Loucy (cell line): Measurements from ENCODE around the gene ITGA2.
"Not testable (repeated sequence)": the region's sequence is repeated elsewhere in the genome, so short reads cannot be mapped to it uniquely, and the experiment has no call there.

Experiments used
- H2AFZ ChIP-seq: fragments of 200-600 bp; sonication (generic); 2 replicates; pipeline ENCODE4 v1.6.0; 2016; ENCODE audit warnings: antibody characterized with exemption, mild to moderate bottlenecking, low read length, moderate library complexity
- H3F3A ChIP-seq: fragments of 200-600 bp; 2 replicates; pipeline ENCODE4 v1.6.0; 2016; ENCODE audit warnings: antibody characterized with exemption, low read depth, mild to moderate bottlenecking
- H3K27me3 ChIP-seq: fragments of 200-600 bp; sonication (generic); 2 replicates; pipeline ENCODE4 v1.6.1; 2014; ENCODE audit warnings: low read length, mild to moderate bottlenecking; ENCODE audit not compliant: insufficient read depth, poor library complexity, severe bottlenecking
- H3K36me3 ChIP-seq: fragments of 200-600 bp; sonication (generic); 2 replicates; pipeline ENCODE4 v1.6.1; 2016; ENCODE audit warnings: low read length; ENCODE audit not compliant: insufficient read depth
- H3K4me1 ChIP-seq: fragments of 200-600 bp; sonication (generic); 2 replicates; pipeline ENCODE4 v1.5.1; 2014; ENCODE audit warnings: low read length, mild to moderate bottlenecking; ENCODE audit not compliant: insufficient read depth, poor library complexity, severe bottlenecking
- H3K4me2 ChIP-seq: fragments of 200-600 bp; sonication (generic); 2 replicates; pipeline ENCODE4 v1.6.0; 2014; ENCODE audit warnings: antibody characterized with exemption, low read length, low read depth, mild to moderate bottlenecking; ENCODE audit not compliant: poor library complexity, severe bottlenecking
- H3K4me3 ChIP-seq: fragments of 200-600 bp; sonication (generic); 2 replicates; pipeline ENCODE4 v1.5.1; 2014; ENCODE audit warnings: low read length, mild to moderate bottlenecking, mixed read lengths; ENCODE audit not compliant: poor library complexity, severe bottlenecking
- H3K79me2 ChIP-seq: fragments of 200-600 bp; sonication (generic); 2 replicates; pipeline ENCODE4 v1.6.1; 2014; ENCODE audit warnings: low read length; ENCODE audit not compliant: insufficient read depth
- H3K9ac ChIP-seq: fragments of 200-600 bp; sonication (generic); 2 replicates; pipeline ENCODE4 v1.6.0; 2014; ENCODE audit warnings: mild to moderate bottlenecking, low read depth, low read length, moderate library complexity; ENCODE audit not compliant: poor library complexity, severe bottlenecking
- H3K9me2 ChIP-seq: fragments of 200-600 bp; sonication (generic); replicated peaks from 2 replicates; pipeline ENCODE4 v1.6.1; 2016; ENCODE audit warnings: low read depth, low read length, mixed read lengths
- H3K9me3 ChIP-seq: fragments of 200-600 bp; sonication (generic); 2 replicates; pipeline ENCODE4 v1.6.1; 2014; ENCODE audit warnings: mild to moderate bottlenecking, antibody characterized with exemption, low read length, low read depth; ENCODE audit not compliant: insufficient read depth
- H4K20me1 ChIP-seq: fragments of 200-600 bp; sonication (generic); 2 replicates; pipeline ENCODE4 v1.6.0; 2014; ENCODE audit warnings: antibody characterized with exemption, low read length, mild to moderate bottlenecking; ENCODE audit not compliant: insufficient read depth, poor library complexity, severe bottlenecking
- EZH2phosphoT487 ChIP-seq: fragments of 200-600 bp; IDR thresholded peaks from 2 replicates; pipeline ENCODE4 v1.6.1; 2018; ENCODE audit warnings: antibody characterized with exemption, mild to moderate bottlenecking, moderate library complexity, borderline replicate concordance
- TF ChIP-seq, protein P1 (sequence below): fragments of 200-600 bp; sonication (generic); conservative IDR thresholded peaks from 2 replicates; pipeline ENCODE4 v1.5.1; 2014; ENCODE audit warnings: mild to moderate bottlenecking, antibody characterized with exemption, low read length

Gene ITGA2

GRCh38 chr5:53109443-53110127 is 120.4 kb downstream of the ITGA2 start, which contains the start of gene MOCS2:
Gene MOCS2 (minus strand): TSS chr5:53109757. CDS start chr5:53107174, 2,583 bp downstream.
- Histone ChIP-seq H3K36me3 (no peaks in the 10 kb centered on the region), H3K9ac (peak within 1 kb of the TSS; percentile 84), H4K20me1 (no peaks in the 10 kb centered on the region), H3K4me1 (peaks cover 51% of the 10 kb centered on the region), H3K79me2 (peaks cover 18% of the 10 kb centered on the region), H3K9me2 (no peaks in the 10 kb centered on the region), H3K9me3 (no peaks in the 10 kb centered on the region), H3K4me2 (peak within 1 kb of the TSS; percentile 82), H3K27me3 (no peaks in the 10 kb centered on the region), H2AFZ (peak within 1 kb of the TSS; percentile 91), H3K4me3 (peak within 1 kb of the TSS; percentile 79), H3F3A (no peaks in the 10 kb centered on the region)
- TF ChIP-seq EZH2phosphoT487, result no peak
- TF ChIP-seq, protein P1, sequence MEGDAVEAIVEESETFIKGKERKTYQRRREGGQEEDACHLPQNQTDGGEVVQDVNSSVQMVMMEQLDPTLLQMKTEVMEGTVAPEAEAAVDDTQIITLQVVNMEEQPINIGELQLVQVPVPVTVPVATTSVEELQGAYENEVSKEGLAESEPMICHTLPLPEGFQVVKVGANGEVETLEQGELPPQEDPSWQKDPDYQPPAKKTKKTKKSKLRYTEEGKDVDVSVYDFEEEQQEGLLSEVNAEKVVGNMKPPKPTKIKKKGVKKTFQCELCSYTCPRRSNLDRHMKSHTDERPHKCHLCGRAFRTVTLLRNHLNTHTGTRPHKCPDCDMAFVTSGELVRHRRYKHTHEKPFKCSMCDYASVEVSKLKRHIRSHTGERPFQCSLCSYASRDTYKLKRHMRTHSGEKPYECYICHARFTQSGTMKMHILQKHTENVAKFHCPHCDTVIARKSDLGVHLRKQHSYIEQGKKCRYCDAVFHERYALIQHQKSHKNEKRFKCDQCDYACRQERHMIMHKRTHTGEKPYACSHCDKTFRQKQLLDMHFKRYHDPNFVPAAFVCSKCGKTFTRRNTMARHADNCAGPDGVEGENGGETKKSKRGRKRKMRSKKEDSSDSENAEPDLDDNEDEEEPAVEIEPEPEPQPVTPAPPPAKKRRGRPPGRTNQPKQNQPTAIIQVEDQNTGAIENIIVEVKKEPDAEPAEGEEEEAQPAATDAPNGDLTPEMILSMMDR, result no peak

DNA sequence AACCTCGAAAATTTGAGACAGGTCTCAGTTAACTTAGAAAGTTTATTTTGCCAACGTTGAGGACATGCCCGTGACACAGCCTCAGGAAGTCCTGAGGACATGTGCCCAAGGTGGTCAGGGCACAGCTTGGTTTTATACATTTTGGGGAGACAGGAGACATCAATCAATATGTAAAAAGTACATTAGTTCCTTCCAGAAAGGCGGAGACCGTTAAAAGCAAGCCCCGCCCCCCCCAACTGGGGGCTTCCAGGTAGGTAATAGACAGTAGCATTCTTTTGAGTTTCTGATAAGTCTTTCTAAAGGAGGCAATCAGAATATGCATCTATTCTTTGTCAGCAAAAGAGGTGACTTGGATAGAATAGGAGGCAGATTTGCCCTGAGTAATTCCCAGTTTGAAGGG is 121.0 kb downstream of the ITGA2 start:
- peak overlapping the region; percentile 91 for H2AFZ ChIP-seq
- H3K4me2 ChIP-seq, result peak overlapping the region; percentile 82
- peak overlapping the region; percentile 84 for H3K9ac ChIP-seq
- TF ChIP-seq, protein P1, result no peak
- no peaks in the 10 kb centered on the region for H3K36me3 ChIP-seq
- peak overlapping the region; percentile 79 for H3K4me3 ChIP-seq
- H3K79me2 ChIP-seq, result peaks cover 18% of the 10 kb centered on the region
- H3K9me3 ChIP-seq, result no peaks in the 10 kb centered on the region
- H3K27me3 ChIP-seq, result no peaks in the 10 kb centered on the region
- no peaks in the 10 kb centered on the region for H3K9me2 ChIP-seq
- peaks cover 45% of the 10 kb centered on the region for H3K4me1 ChIP-seq
- no peaks in the 10 kb centered on the region for H4K20me1 ChIP-seq
- no peaks in the 10 kb centered on the region for H3F3A ChIP-seq

DNA sequence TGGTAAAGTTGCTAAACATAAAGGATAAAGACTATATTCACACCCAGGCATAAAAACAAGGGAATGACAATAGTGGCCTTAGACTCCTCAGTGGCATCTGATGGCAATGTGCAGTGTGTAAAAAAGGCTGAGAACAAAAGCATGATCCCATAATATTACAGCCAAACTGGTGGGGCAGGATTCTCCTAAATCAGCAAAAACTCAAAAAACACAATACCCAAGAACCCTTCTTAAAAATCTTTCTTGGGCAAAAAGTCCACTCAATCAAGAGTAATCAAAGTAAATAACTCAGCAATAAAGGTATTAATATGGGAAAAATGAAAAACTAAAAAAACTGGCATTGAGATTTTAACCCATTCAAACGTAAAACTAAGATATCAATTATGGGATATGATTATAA is 122.0 kb downstream of the ITGA2 start:
- Histone ChIP-seq H3K36me3 (no peaks in the 10 kb centered on the region), H3K9me3 (no peaks in the 10 kb centered on the region), H2AFZ (no peak overlapping the region), H3K9me2 (no peaks in the 10 kb centered on the region), H3K4me2 (peak overlapping the region; percentile 82), H3K27me3 (no peaks in the 10 kb centered on the region), H3K4me3 (no peak overlapping the region), H3K9ac (peak overlapping the region; percentile 84), H3K79me2 (peaks cover 18% of the 10 kb centered on the region), H3K4me1 (peaks cover 35% of the 10 kb centered on the region), H3F3A (no peaks in the 10 kb centered on the region), H4K20me1 (no peaks in the 10 kb centered on the region)
- no peak for TF ChIP-seq EZH2phosphoT487
- TF ChIP-seq, protein P1, result no peak

DNA sequence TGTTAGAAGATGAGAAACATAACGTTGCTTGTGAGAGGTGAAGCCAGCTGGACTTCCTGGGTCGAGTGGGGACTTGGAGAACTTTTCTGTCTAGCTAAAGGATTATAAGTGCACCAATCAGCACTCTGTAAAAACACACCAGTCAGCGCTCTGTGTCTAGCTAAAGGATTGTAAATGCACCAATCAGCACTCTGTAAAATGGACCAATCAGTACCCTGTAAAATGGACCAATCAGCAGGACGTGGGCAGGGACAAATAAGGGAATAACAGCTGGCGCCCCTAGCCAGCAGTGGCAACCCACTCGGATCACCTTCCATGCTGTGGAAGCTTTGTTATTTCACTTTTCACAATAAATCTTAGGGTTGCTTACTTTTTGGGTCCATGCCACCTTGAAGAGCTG is 123.2 kb downstream of the ITGA2 start:
- not testable (repeated sequence) for H4K20me1 ChIP-seq, H3K9ac ChIP-seq, H3K4me2 ChIP-seq, H3K4me3 ChIP-seq, H2AFZ ChIP-seq, H3F3A ChIP-seq, H3K9me3 ChIP-seq, H3K9me2 ChIP-seq, H3K27me3 ChIP-seq, H3K36me3 ChIP-seq
- H3K79me2 ChIP-seq, result peaks cover 18% of the 10 kb centered on the region
- peaks cover 26% of the 10 kb centered on the region for H3K4me1 ChIP-seq
